PFSK-1 (cell line): ENCODE results near the gene DAG1.

Experiments
- FOXP2 ChIP-seq: optimal IDR thresholded peaks from 2 replicates; pipeline ENCODE3; 2011; ENCODE audit warnings: borderline replicate concordance, control low read depth, inconsistent platforms; ENCODE audit not compliant: insufficient read depth; ENCODE audit errors: extremely low read length, extremely low read depth
- POLR2AphosphoS5 ChIP-seq: IDR thresholded peaks from 2 replicates; pipeline ENCODE4 v1.6.1; 2012; ENCODE audit warnings: low read depth, mild to moderate bottlenecking, control low read depth, low read length, moderate library complexity
- REST ChIP-seq, 2 experiments: IDR thresholded peaks; 2 replicates each; pipeline versions ENCODE4 v1.6.1 to v1.8.0; 2011 to 2012; ENCODE audit warnings: low read depth in 2 of 2, low read length in 2 of 2, control low read depth in 1 of 2, inconsistent platforms in 1 of 2, mild to moderate bottlenecking in 1 of 2, moderate library complexity in 1 of 2; ENCODE audit not compliant: insufficient read depth in 1 of 2
- SIN3A ChIP-seq: IDR thresholded peaks from 2 replicates; pipeline ENCODE4 v1.6.1; 2012; ENCODE audit warnings: mild to moderate bottlenecking, low read length, moderate library complexity, borderline replicate concordance; ENCODE audit not compliant: insufficient read depth
- TAF1 ChIP-seq: IDR thresholded peaks from 2 replicates; pipeline ENCODE4 v1.6.1; 2012; ENCODE audit warnings: low read length, control low read depth, borderline replicate concordance; ENCODE audit not compliant: insufficient read depth

DAG1 gene

GRCh38 chr3:49523756-49524747 lies 54.0 kb downstream of the DAG1 start:
- TF ChIP-seq POLR2AphosphoS5, result no peak
- TF ChIP-seq TAF1, result no peak
- TF ChIP-seq REST (IDR thresholded peaks at IDR 0.05; ENCODE audit: insufficient read depth in 1 of 2, low read depth in 2 of 2, low read length in 2 of 2), result no peak
- no peak for TF ChIP-seq FOXP2
- TF ChIP-seq SIN3A, result no peak

- TF ChIP-seq TAF1 (no peak), FOXP2 (no peak), SIN3A (no peak), REST (IDR thresholded peaks at IDR 0.05; ENCODE audit: insufficient read depth in 1 of 2, low read depth in 2 of 2, low read length in 2 of 2) (no peak), POLR2AphosphoS5 (no peak)
Measured at GRCh38 chr3:49529567-49529966, 59.5 kb downstream of the DAG1 start.

GRCh38 chr3:49530231-49530630 lies 60.2 kb downstream of the DAG1 start:
- TF ChIP-seq TAF1, result no peak
- no peak for TF ChIP-seq FOXP2
- TF ChIP-seq POLR2AphosphoS5, result no peak

GRCh38 chr3:49530701-49531100 lies 60.6 kb downstream of the DAG1 start:
- TF ChIP-seq REST (IDR thresholded peaks at IDR 0.05; ENCODE audit: insufficient read depth in 1 of 2, low read depth in 2 of 2, low read length in 2 of 2) (no peak), TAF1 (no peak)

- TF ChIP-seq FOXP2 (no peak), TAF1 (no peak), REST (IDR thresholded peaks at IDR 0.05; ENCODE audit: insufficient read depth in 1 of 2, low read depth in 2 of 2, low read length in 2 of 2) (no peak)
Measured at GRCh38 chr3:49531218-49531617, 61.2 kb downstream of the DAG1 start.
